MM.1S (cell line): ENCODE measurements around the gene SPATA9.

Source experiments
- DNase-seq: peaks from one replicate; pipeline ENCODE4 v3.0.0-alpha.2; 2015
- H2AFZ ChIP-seq: fragments of 300-600 bp; sonication (generic); 2 replicates; pipeline ENCODE4 v1.6.0; 2016; ENCODE audit warnings: antibody characterized with exemption, low read length
- H3F3A ChIP-seq: fragments of 300-600 bp; sonication (generic); 2 replicates; pipeline ENCODE4 v1.6.1; 2016; ENCODE audit warnings: mild to moderate bottlenecking, antibody characterized with exemption, low read length, moderate library complexity, mixed read lengths; ENCODE audit not compliant: insufficient read depth
- H3K27ac ChIP-seq: fragments of 300-600 bp; sonication (generic); 2 replicates; pipeline ENCODE4 v1.5.1; 2016; ENCODE audit warnings: mild to moderate bottlenecking, low read length
- H3K27me3 ChIP-seq: fragments of 300-600 bp; sonication (generic); replicated peaks from 2 replicates; pipeline ENCODE4 v1.6.0; 2016; ENCODE audit warnings: low read length; ENCODE audit not compliant: insufficient read depth
- H3K36me3 ChIP-seq: fragments of 300-600 bp; sonication (generic); replicated peaks from 2 replicates; pipeline ENCODE4 v1.6.1; 2016; ENCODE audit warnings: mild to moderate bottlenecking, low read length, mixed read lengths; ENCODE audit not compliant: insufficient read depth
- H3K4me1 ChIP-seq: fragments of 300-600 bp; sonication (generic); 2 replicates; pipeline ENCODE4 v1.6.1; 2016; ENCODE audit warnings: low read length, mixed read lengths
- H3K4me2 ChIP-seq: fragments of 300-600 bp; sonication (generic); 2 replicates; pipeline ENCODE4 v1.6.0; 2016; ENCODE audit warnings: low read depth, low read length
- H3K4me3 ChIP-seq: fragments of 300-600 bp; sonication (generic); 2 replicates; pipeline ENCODE4 v1.5.1; 2016; ENCODE audit warnings: low read length, mixed read lengths
- H3K79me2 ChIP-seq: fragments of 300-600 bp; sonication (generic); 2 replicates; pipeline ENCODE4 v1.6.1; 2016; ENCODE audit warnings: mixed run types, low read length, mixed read lengths
- H3K9ac ChIP-seq: fragments of 300-600 bp; sonication (generic); 2 replicates; pipeline ENCODE4 v1.6.1; 2016; ENCODE audit warnings: low read length, mixed read lengths
- H3K9me2 ChIP-seq: fragments of 300-600 bp; sonication (generic); replicated peaks from 2 replicates; pipeline ENCODE4 v1.6.1; 2016; ENCODE audit warnings: mild to moderate bottlenecking, low read length, mixed read lengths; ENCODE audit not compliant: insufficient read depth
- H3K9me3 ChIP-seq: fragments of 300-600 bp; sonication (generic); replicated peaks from 2 replicates; pipeline ENCODE4 v1.6.1; 2016; ENCODE audit warnings: mild to moderate bottlenecking, low read length, mixed read lengths; ENCODE audit not compliant: insufficient read depth
- H4K20me1 ChIP-seq: fragments of 300-600 bp; sonication (generic); 2 replicates; pipeline ENCODE4 v1.6.1; 2016; ENCODE audit warnings: mild to moderate bottlenecking, low read length, moderate library complexity, mixed read lengths; ENCODE audit not compliant: insufficient read depth
- CTCF ChIP-seq: fragments of 300-600 bp; sonication (generic); IDR thresholded peaks from 2 replicates; pipeline ENCODE4 v1.5.1; 2016; ENCODE audit warnings: antibody characterized with exemption, low read length, mixed read lengths
- EZH2 ChIP-seq: fragments of 300-600 bp; sonication (generic); optimal IDR thresholded peaks from 2 replicates; pipeline ENCODE3; 2017; ENCODE audit warnings: low read depth, mild to moderate bottlenecking, antibody characterized with exemption, low read length, mixed read lengths
- EZH2phosphoT487 ChIP-seq: fragments of 300-600 bp; sonication (generic); IDR thresholded peaks from 2 replicates; pipeline ENCODE4 v1.6.1; 2018; ENCODE audit warnings: antibody characterized with exemption, low read length

The SPATA9 gene

GRCh38 chr5:95662946-95663345 is 19.8 kb downstream of the SPATA9 start:
- Histone ChIP-seq H3K9me3 (no peaks in the 10 kb centered on the region), H3K4me1 (0 out of 2 replicates have a peak, but pooled peaks cover 5% of the 10 kb centered on the region), H2AFZ (no peak overlapping the region), H4K20me1 (no peaks in the 10 kb centered on the region), H3K79me2 (no peaks in the 10 kb centered on the region), H3K9ac (no peak overlapping the region), H3K4me2 (no peak overlapping the region), H3K27me3 (no peaks in the 10 kb centered on the region), H3F3A (no peaks in the 10 kb centered on the region), H3K27ac (no peak overlapping the region), H3K4me3 (no peak overlapping the region), H3K36me3 (no peaks in the 10 kb centered on the region), H3K9me2 (no peaks in the 10 kb centered on the region)
- DNase-seq = no peak
- no peak for TF ChIP-seq EZH2
- TF ChIP-seq EZH2phosphoT487 = no peak
- no peak for TF ChIP-seq CTCF

GRCh38 chr5:95660060-95660459 is 22.7 kb downstream of the SPATA9 start:
- H3K4me2 ChIP-seq = no peak overlapping the region
- no peaks in the 10 kb centered on the region for H3K9me3 ChIP-seq
- no peaks in the 10 kb centered on the region for H3K36me3 ChIP-seq
- H3K79me2 ChIP-seq = no peaks in the 10 kb centered on the region
- no peak overlapping the region for H3K27ac ChIP-seq
- no peak for TF ChIP-seq CTCF
- no peak for DNase-seq
- no peaks in the 10 kb centered on the region for H4K20me1 ChIP-seq
- H3K27me3 ChIP-seq = no peaks in the 10 kb centered on the region
- H3K4me1 ChIP-seq = peaks cover 5% of the 10 kb centered on the region; the same call in 1 of the 2 replicates
- no peak overlapping the region for H2AFZ ChIP-seq
- H3K9ac ChIP-seq = no peak overlapping the region
- H3F3A ChIP-seq = no peaks in the 10 kb centered on the region
- H3K9me2 ChIP-seq = no peaks in the 10 kb centered on the region
- H3K4me3 ChIP-seq = no peak overlapping the region

- no peaks in the 10 kb centered on the region for H3K27me3 ChIP-seq
- H3K9me2 ChIP-seq = no peaks in the 10 kb centered on the region
- H4K20me1 ChIP-seq = no peaks in the 10 kb centered on the region
- H3K9ac ChIP-seq = no peak overlapping the region
- H3K4me2 ChIP-seq = no peak overlapping the region
- H3K79me2 ChIP-seq = no peaks in the 10 kb centered on the region
- no peaks in the 10 kb centered on the region for H3K36me3 ChIP-seq
- no peak overlapping the region for H2AFZ ChIP-seq
- H3K4me1 ChIP-seq = no peaks in the 10 kb centered on the region; the same call in 1 of the 2 replicates
- no peak overlapping the region for H3K4me3 ChIP-seq
- no peaks in the 10 kb centered on the region for H3F3A ChIP-seq
- no peak for TF ChIP-seq EZH2
- TF ChIP-seq CTCF = no peak
- no peak for TF ChIP-seq EZH2phosphoT487
- no peak for DNase-seq
- H3K27ac ChIP-seq = no peak overlapping the region
- no peaks in the 10 kb centered on the region for H3K9me3 ChIP-seq
Observed at GRCh38 chr5:95655575-95655974, 27.2 kb downstream of the SPATA9 start.

GRCh38 chr5:95654196-95654595 is 28.6 kb downstream of the SPATA9 start:
- no peaks in the 10 kb centered on the region for H3K79me2 ChIP-seq
- H3F3A ChIP-seq = no peaks in the 10 kb centered on the region
- no peaks in the 10 kb centered on the region for H3K9me2 ChIP-seq
- no peaks in the 10 kb centered on the region; the same call in 1 of the 2 replicates for H3K4me1 ChIP-seq
- no peak for DNase-seq
- no peak overlapping the region for H3K4me2 ChIP-seq
- no peak overlapping the region for H2AFZ ChIP-seq
- no peaks in the 10 kb centered on the region for H3K36me3 ChIP-seq
- H3K9me3 ChIP-seq = no peaks in the 10 kb centered on the region
- H3K4me3 ChIP-seq = no peak overlapping the region
- H3K27me3 ChIP-seq = no peaks in the 10 kb centered on the region
- no peak overlapping the region for H3K27ac ChIP-seq
- no peaks in the 10 kb centered on the region for H4K20me1 ChIP-seq
- H3K9ac ChIP-seq = no peak overlapping the region
- TF ChIP-seq EZH2 (no peak), EZH2phosphoT487 (no peak), CTCF (no peak)
